ENCODE measurements around the gene CORO2B.
"Not testable (repeated sequence)": the region's sequence is repeated elsewhere in the genome, so short reads cannot be mapped to it uniquely, and the experiment has no call there.

CORO2B gene

GRCh38 chr15:68730976-68731897 is 152.4 kb downstream of the CORO2B start:
- DNase-seq (ENCODE audit: low read depth): peak; percentile 37

GRCh38 chr15:68732451-68732850 is 153.7 kb downstream of the CORO2B start:
- DNase-seq (ENCODE audit: low read depth): no peak

- DNase-seq (ENCODE audit: low read depth): no peak
Measured at GRCh38 chr15:68733666-68734065, 154.9 kb downstream of the CORO2B start.

GRCh38 chr15:68734352-68734751 is 155.6 kb downstream of the CORO2B start:
- peak; percentile 72 for DNase-seq (ENCODE audit: low read depth)

GRCh38 chr15:68734881-68735280 is 156.1 kb downstream of the CORO2B start:
- peak; percentile 50 for DNase-seq (ENCODE audit: low read depth)

- no peak for DNase-seq (ENCODE audit: low read depth)
Measured at GRCh38 chr15:68735610-68736009, 156.8 kb downstream of the CORO2B start.

GRCh38 chr15:68739390-68740080 is 160.7 kb downstream of the CORO2B start:
- no peak for DNase-seq (ENCODE audit: low read depth)

GRCh38 chr15:68743256-68743655 is 164.5 kb downstream of the CORO2B start:
- no peak for DNase-seq (ENCODE audit: low read depth)

- no peak for DNase-seq (ENCODE audit: low read depth)
Measured at GRCh38 chr15:68749365-68749764, 170.6 kb downstream of the CORO2B start.

GRCh38 chr15:68749793-68750192 is 171.0 kb downstream of the CORO2B start:
- no peak for DNase-seq (ENCODE audit: low read depth)

GRCh38 chr15:68751622-68752021 is 172.8 kb downstream of the CORO2B start:
- DNase-seq (ENCODE audit: low read depth): no peak

GRCh38 chr15:68755731-68756130 is 176.9 kb downstream of the CORO2B start:
- DNase-seq (ENCODE audit: low read depth): no peak

GRCh38 chr15:68759982-68760579 is 181.3 kb downstream of the CORO2B start:
- DNase-seq (ENCODE audit: low read depth): not testable (repeated sequence)

GRCh38 chr15:68763063-68763462 is 184.3 kb downstream of the CORO2B start:
- no peak for DNase-seq (ENCODE audit: low read depth)

GRCh38 chr15:68764090-68764489 is 185.3 kb downstream of the CORO2B start:
- no peak for DNase-seq (ENCODE audit: low read depth)

GRCh38 chr15:68765602-68766368 is 187.0 kb downstream of the CORO2B start:
- DNase-seq (ENCODE audit: low read depth): no peak

- no peak for DNase-seq (ENCODE audit: low read depth)
Measured at GRCh38 chr15:68767833-68768232, 189.0 kb downstream of the CORO2B start.

- no peak for DNase-seq (ENCODE audit: low read depth)
Measured at GRCh38 chr15:68768321-68768720, 189.5 kb downstream of the CORO2B start.

- DNase-seq (ENCODE audit: low read depth): no peak
Measured at GRCh38 chr15:68769702-68770101, 190.9 kb downstream of the CORO2B start.

GRCh38 chr15:68770216-68770615 is 191.4 kb downstream of the CORO2B start:
- no peak for DNase-seq (ENCODE audit: low read depth)

GRCh38 chr15:68773036-68773435 is 194.2 kb downstream of the CORO2B start:
- DNase-seq (ENCODE audit: low read depth): no peak

- no peak for DNase-seq (ENCODE audit: low read depth)
Measured at GRCh38 chr15:68774120-68774519, 195.3 kb downstream of the CORO2B start.

Measured in CMK (cell line).